Thymus (tissue), 14 donors: ENCODE measurements around the gene COBLL1. TPM values are rescaled to one million over a fixed set of nuclear protein-coding genes. Genes with fewer than 3 reads are reported as not detected.

Experiments used
- DNase-seq, 9 donors: peaks; one replicate each; pipeline ENCODE4 v3.0.0-alpha.2; 2013; ENCODE audit warnings: low spot score in 9 of 9, low read depth in 6 of 9, missing footprints in 1 of 9
- H3K27ac ChIP-seq, 2 donors: one replicate each; pipeline ENCODE4 v1.5.1; 2013; ENCODE audit warnings: control low read depth in 1 of 2, low read depth in 1 of 2, low read length in 1 of 2, mild to moderate bottlenecking in 1 of 2, moderate library complexity in 1 of 2
- H3K27me3 ChIP-seq, 2 donors: one replicate each; pipeline ENCODE4 v1.5.1; 2013; ENCODE audit warnings: low read length in 1 of 2; ENCODE audit not compliant: control insufficient read depth in 2 of 2, insufficient read depth in 1 of 2
- H3K36me3 ChIP-seq, 2 donors: one replicate each; pipeline ENCODE4 v1.5.1; 2013; ENCODE audit warnings: low read length in 1 of 2, mild to moderate bottlenecking in 1 of 2, moderate library complexity in 1 of 2; ENCODE audit not compliant: control insufficient read depth in 2 of 2, insufficient read depth in 2 of 2
- H3K4me1 ChIP-seq, 2 donors: one replicate each; pipeline ENCODE4 v1.5.1; 2013; ENCODE audit warnings: low read length in 2 of 2; ENCODE audit not compliant: control insufficient read depth in 2 of 2, insufficient read depth in 2 of 2
- H3K4me3 ChIP-seq, 2 donors: one replicate each; pipeline ENCODE4 v1.5.1; 2013; ENCODE audit warnings: low read length in 2 of 2, control low read depth in 1 of 2, mild to moderate bottlenecking in 1 of 2
- H3K9me3 ChIP-seq, 2 donors: one replicate each; pipeline ENCODE4 v1.5.1; 2013; ENCODE audit warnings: low read length in 1 of 2, mild to moderate bottlenecking in 1 of 2; ENCODE audit not compliant: control insufficient read depth in 2 of 2, insufficient read depth in 1 of 2
- WGBS: extraction: QIAGEN DNeasy Blood & Tissue Kit; methylation state at CpG from one replicate; pipeline ENCODE4 v1.1.7; 2013; 5-methylcytosine and 5-hydroxymethylcytosine counted together
- long read RNA-seq, 10 donors: transcript quantifications; one replicate each; lab custom pipeline, GENCODE V29; 2026
- polyA plus RNA-seq: library from polyadenylated mRNA; stranded (reverse); fragments of 200-250 nt; gene quantifications from one replicate; pipeline ENCODE4 v1.2.3, GENCODE V29; 2013
- total RNA-seq: library from RNA; stranded (reverse); fragments of 120-200 nt; gene quantifications from one replicate; pipeline ENCODE4 v1.2.4, GENCODE V29; 2013
- donor health status: healthy.

Gene COBLL1
- total RNA-seq (3.0 TPM), polyA plus RNA-seq (4.9 TPM)
- long read RNA-seq, donor 1, result 0 reads
- long read RNA-seq, donor 2, result 0 reads
- long read RNA-seq, donor 3, full-length matches to known transcripts, result 2 of 2 reads
- long read RNA-seq, donor 3, partial matches to known transcripts, result 0 of 2 reads
- long read RNA-seq, donor 3, other reads (novel, unspliced or antisense), result 0 of 2 reads
- long read RNA-seq, donor 4, full-length matches to known transcripts, result 1 of 1 reads
- long read RNA-seq, donor 4, partial matches to known transcripts, result 0 of 1 reads
- long read RNA-seq, donor 4, other reads (novel, unspliced or antisense), result 0 of 1 reads
- long read RNA-seq, donor 5, full-length matches to known transcripts, result 5 of 5 reads
- long read RNA-seq, donor 5, partial matches to known transcripts, result 0 of 5 reads
- long read RNA-seq, donor 5, other reads (novel, unspliced or antisense), result 0 of 5 reads
- long read RNA-seq, donor 6, result 0 reads
- long read RNA-seq, donor 7, full-length matches to known transcripts, result 1 of 1 reads
- long read RNA-seq, donor 7, partial matches to known transcripts, result 0 of 1 reads
- long read RNA-seq, donor 7, other reads (novel, unspliced or antisense), result 0 of 1 reads
- long read RNA-seq, donor 8, result 0 reads
- long read RNA-seq, donor 9, result 0 reads
- long read RNA-seq, donor 10, result 0 reads

- Histone ChIP-seq H3K36me3 (no peaks in the 10 kb centered on the region), H3K27ac (peak within 1 kb of the TSS; percentile 67 to 76), H3K27me3 (peaks cover 2 to 21% of the 10 kb centered on the region in 2 donors), H3K9me3 (no peaks in the 10 kb centered on the region), H3K4me1 (peaks cover 0 to 3% of the 10 kb centered on the region in 2 donors), H3K4me3 (peak within 1 kb of the TSS; percentile 72 to 80)
- peak in 8 of 9 donors; percentile 29 to 73 (median 53) for DNase-seq
- under 1% methylated on average over 57 of the region's 57 CpGs for WGBS
Measured at GRCh38 chr2:164841719-164842623, at the start of gene COBLL1. Gene COBLL1 (minus strand): TSS chr2:164841823. CDS start chr2:164841196, 627 bp downstream.

GRCh38 chr2:164890544-164890943, 48.9 kb upstream of the COBLL1 start:
- H3K4me3 ChIP-seq, result no peak overlapping the region
- peak overlapping the region in 1 of 2 donors; percentile 3 for H3K27ac ChIP-seq
- no peaks in the 10 kb centered on the region for H3K36me3 ChIP-seq
- H3K9me3 ChIP-seq, result no peaks in the 10 kb centered on the region
- no peaks in the 10 kb centered on the region for H3K27me3 ChIP-seq
- H3K4me1 ChIP-seq, result peaks cover 5 to 6% of the 10 kb centered on the region in 2 donors
- 4% methylated on average over 4 of the region's 4 CpGs for WGBS
- DNase-seq, result peak in 5 of 9 donors; percentile 9 to 55 (median 32)

GRCh38 chr2:164888592-164888991, 47.0 kb upstream of the COBLL1 start:
- 98% methylated on average over 3 of the region's 3 CpGs for WGBS

GRCh38 chr2:164887434-164888144, 46.0 kb upstream of the COBLL1 start:
- no peak for DNase-seq
- no peaks in the 10 kb centered on the region for H3K9me3 ChIP-seq
- no peaks in the 10 kb centered on the region for H3K27me3 ChIP-seq
- H3K36me3 ChIP-seq, result no peaks in the 10 kb centered on the region
- H3K27ac ChIP-seq, result no peak overlapping the region
- H3K4me1 ChIP-seq, result peaks cover 5 to 6% of the 10 kb centered on the region in 2 donors
- 84% methylated on average over 4 of the region's 4 CpGs for WGBS
- no peak overlapping the region for H3K4me3 ChIP-seq

More at GRCh38 chr2:164888592-164888991, 47.0 kb upstream of the COBLL1 start:
- Histone ChIP-seq H3K36me3 (no peaks in the 10 kb centered on the region), H3K4me3 (no peak overlapping the region), H3K27me3 (no peaks in the 10 kb centered on the region), H3K27ac (no peak overlapping the region), H3K9me3 (no peaks in the 10 kb centered on the region), H3K4me1 (peaks cover 5 to 6% of the 10 kb centered on the region in 2 donors)
- DNase-seq, result no peak

- H3K27me3 ChIP-seq, result no peaks in the 10 kb centered on the region
- no peaks in the 10 kb centered on the region for H3K36me3 ChIP-seq
- no peak overlapping the region for H3K27ac ChIP-seq
- H3K4me1 ChIP-seq, result no peaks in the 10 kb centered on the region
- no peak for DNase-seq
- no peak overlapping the region for H3K4me3 ChIP-seq
- no peaks in the 10 kb centered on the region for H3K9me3 ChIP-seq
- 98% methylated on average over 9 of the region's 9 CpGs for WGBS
Measured at GRCh38 chr2:164882276-164882675, 40.7 kb upstream of the COBLL1 start.

GRCh38 chr2:164881524-164881923, 39.9 kb upstream of the COBLL1 start:
- H3K27ac ChIP-seq, result no peak overlapping the region
- H3K27me3 ChIP-seq, result no peaks in the 10 kb centered on the region
- no peak overlapping the region for H3K4me3 ChIP-seq
- no peak for DNase-seq
- H3K36me3 ChIP-seq, result no peaks in the 10 kb centered on the region
- H3K9me3 ChIP-seq, result no peaks in the 10 kb centered on the region
- WGBS, result 99% methylated on average over 1 of the region's 1 CpG
- no peaks in the 10 kb centered on the region for H3K4me1 ChIP-seq

GRCh38 chr2:164879901-164880535, 38.4 kb upstream of the COBLL1 start:
- H3K27ac ChIP-seq, result no peak overlapping the region
- WGBS, result 96% methylated on average over 2 of the region's 2 CpGs
- no peaks in the 10 kb centered on the region for H3K4me1 ChIP-seq
- H3K36me3 ChIP-seq, result no peaks in the 10 kb centered on the region
- H3K9me3 ChIP-seq, result no peaks in the 10 kb centered on the region
- H3K27me3 ChIP-seq, result no peaks in the 10 kb centered on the region
- H3K4me3 ChIP-seq, result no peak overlapping the region
- DNase-seq, result no peak

GRCh38 chr2:164877927-164878326, 36.3 kb upstream of the COBLL1 start:
- Histone ChIP-seq H3K9me3 (no peaks in the 10 kb centered on the region), H3K4me1 (no peaks in the 10 kb centered on the region), H3K27ac (no peak overlapping the region), H3K36me3 (no peaks in the 10 kb centered on the region), H3K27me3 (no peaks in the 10 kb centered on the region), H3K4me3 (no peak overlapping the region)
- DNase-seq, result no peak
